GM21576 (cell line): ENCODE data around the gene SKAP1.
A peak's percentile ranks its signal among the peaks of the same experiment; 100 is the strongest.

ENCODE experiments used
- ATAC-seq: cut with Tn5 transposase; IDR thresholded peaks from one replicate; pipeline ENCODE4 v1.9.1; 2021; ENCODE audit warnings: mild to moderate bottlenecking, moderate library complexity; ENCODE audit not compliant: unreplicated experiment

Gene SKAP1

GRCh38 chr17:48429638-48430586 is at the start of gene SKAP1:
Gene SKAP1 (minus strand): TSS chr17:48430214.
- peak; percentile 60 for ATAC-seq

GRCh38 chr17:48479014-48479402 is 49.0 kb upstream of the SKAP1 start:
- no peak for ATAC-seq

- ATAC-seq: no peak
Measured at GRCh38 chr17:48478224-48479013, 48.4 kb upstream of the SKAP1 start.

- ATAC-seq: no peak
Measured at GRCh38 chr17:48477221-48477620, 47.2 kb upstream of the SKAP1 start.

GRCh38 chr17:48472411-48473281 is 42.6 kb upstream of the SKAP1 start:
- ATAC-seq: no peak

- ATAC-seq: no peak
Measured at GRCh38 chr17:48471817-48472410, 41.9 kb upstream of the SKAP1 start.

GRCh38 chr17:48470388-48471034 is 40.5 kb upstream of the SKAP1 start:
- no peak for ATAC-seq

- no peak for ATAC-seq
Measured at GRCh38 chr17:48469227-48469626, 39.2 kb upstream of the SKAP1 start.

GRCh38 chr17:48468299-48468698 is 38.3 kb upstream of the SKAP1 start:
- no peak for ATAC-seq

- no peak for ATAC-seq
Measured at GRCh38 chr17:48465884-48466283, 35.9 kb upstream of the SKAP1 start.

- ATAC-seq: no peak
Measured at GRCh38 chr17:48463526-48463925, 33.5 kb upstream of the SKAP1 start.

GRCh38 chr17:48462946-48463345 is 32.9 kb upstream of the SKAP1 start:
- no peak for ATAC-seq

- no peak for ATAC-seq
Measured at GRCh38 chr17:48460052-48460451, 30.0 kb upstream of the SKAP1 start.

- ATAC-seq: no peak
Measured at GRCh38 chr17:48459070-48459844, 29.2 kb upstream of the SKAP1 start.

GRCh38 chr17:48457080-48457836 is 27.2 kb upstream of the SKAP1 start:
- no peak for ATAC-seq

GRCh38 chr17:48456589-48456988 is 26.6 kb upstream of the SKAP1 start:
- no peak for ATAC-seq

GRCh38 chr17:48455791-48456190 is 25.8 kb upstream of the SKAP1 start:
- ATAC-seq: no peak

GRCh38 chr17:48453447-48453846 is 23.4 kb upstream of the SKAP1 start:
- no peak for ATAC-seq

- no peak for ATAC-seq
Measured at GRCh38 chr17:48451489-48451888, 21.5 kb upstream of the SKAP1 start.
